Bone marrow (tissue), 2 donors: ENCODE results near the gene HEXD.
"Not testable (repeated sequence)": the region's sequence is repeated elsewhere in the genome, so short reads cannot be mapped to it uniquely, and the experiment has no call there.

Experiments used
- DNase-seq, 2 donors: peaks; one replicate each; lab custom pipeline; 2025; lab: John Stamatoyannopoulos, UW

HEXD gene

DNA sequence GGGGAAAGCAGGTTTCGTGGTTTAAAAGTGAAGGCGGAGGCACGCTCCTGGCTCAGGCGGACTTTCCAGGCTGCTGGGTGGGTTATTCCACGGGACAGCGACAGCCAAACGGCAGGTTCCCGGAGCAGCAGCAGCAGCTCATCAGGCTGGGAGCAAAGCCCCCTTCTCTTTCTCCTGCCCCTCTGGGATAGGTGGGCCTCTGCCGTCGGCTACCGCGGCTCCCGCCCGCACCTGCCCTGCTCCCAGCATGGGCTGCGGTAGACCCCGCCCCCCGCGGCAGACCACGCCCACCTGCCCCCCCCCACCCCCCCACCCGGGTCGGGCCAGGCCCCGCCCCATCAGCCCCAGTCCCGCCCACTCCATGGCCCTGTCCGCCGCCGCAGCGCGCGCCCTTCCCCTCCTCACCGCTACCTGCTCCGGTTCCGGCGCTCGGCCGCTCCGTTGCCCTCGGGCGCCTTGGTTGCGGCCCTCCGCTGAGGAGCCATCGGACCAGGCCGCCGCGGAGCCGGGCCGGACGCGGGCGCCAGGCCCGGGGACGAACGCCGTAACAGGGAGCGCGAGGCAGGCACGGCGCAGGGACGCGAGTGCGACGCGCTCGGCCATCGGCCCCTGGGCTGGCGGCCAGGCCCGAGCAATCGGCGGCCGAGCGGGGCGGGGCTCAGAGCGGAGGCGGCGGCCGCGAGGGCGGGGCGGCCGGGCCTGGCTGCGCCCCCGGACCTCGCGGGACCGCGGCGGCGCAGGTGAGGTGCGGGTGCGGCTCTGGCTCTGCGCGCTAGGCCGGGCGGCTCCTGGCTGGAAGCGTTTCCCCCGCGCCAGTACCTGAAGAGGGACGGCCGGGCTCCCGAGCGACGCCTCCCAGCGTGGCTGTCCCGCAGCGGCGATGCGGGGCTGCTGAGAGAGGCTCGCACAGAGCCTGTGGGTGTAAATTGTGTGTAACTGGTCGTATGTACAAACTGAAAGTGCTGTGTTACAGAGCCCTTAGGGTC, at the start of gene HEXD, which contains the start of gene OGFOD3:
Gene HEXD, plus strand, starts transcription at position 347 of the 986 bp plus-strand sequence. CDS start 1,453 bp downstream, outside the sequence.
Gene OGFOD3, minus strand, starts transcription at position 586 of the 986 bp plus-strand sequence. Its CDS starts 101 bp downstream, at position 485.
- DNase-seq, result peak; percentile 65 to 85

DNA sequence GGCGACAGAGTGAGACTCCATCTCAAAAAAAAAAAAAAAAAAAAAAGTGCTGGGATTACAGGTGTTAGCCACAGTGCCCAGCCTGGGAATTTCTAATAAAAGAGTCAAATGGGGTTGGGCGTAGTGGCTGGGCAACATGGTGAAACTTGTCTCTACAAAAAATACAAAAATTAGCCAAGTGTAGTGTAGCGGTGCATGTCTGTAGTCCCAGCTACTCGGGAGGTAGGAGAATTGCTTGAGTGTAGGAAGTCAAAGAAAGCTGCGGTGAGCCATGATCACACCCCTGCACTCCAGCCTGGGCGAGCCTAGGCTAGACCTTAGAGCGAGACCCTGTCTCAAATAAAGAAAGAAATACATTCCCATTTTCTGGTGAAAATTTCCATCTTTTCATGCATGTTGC, 48.9 kb upstream of the HEXD start:
- no peak for DNase-seq

DNA sequence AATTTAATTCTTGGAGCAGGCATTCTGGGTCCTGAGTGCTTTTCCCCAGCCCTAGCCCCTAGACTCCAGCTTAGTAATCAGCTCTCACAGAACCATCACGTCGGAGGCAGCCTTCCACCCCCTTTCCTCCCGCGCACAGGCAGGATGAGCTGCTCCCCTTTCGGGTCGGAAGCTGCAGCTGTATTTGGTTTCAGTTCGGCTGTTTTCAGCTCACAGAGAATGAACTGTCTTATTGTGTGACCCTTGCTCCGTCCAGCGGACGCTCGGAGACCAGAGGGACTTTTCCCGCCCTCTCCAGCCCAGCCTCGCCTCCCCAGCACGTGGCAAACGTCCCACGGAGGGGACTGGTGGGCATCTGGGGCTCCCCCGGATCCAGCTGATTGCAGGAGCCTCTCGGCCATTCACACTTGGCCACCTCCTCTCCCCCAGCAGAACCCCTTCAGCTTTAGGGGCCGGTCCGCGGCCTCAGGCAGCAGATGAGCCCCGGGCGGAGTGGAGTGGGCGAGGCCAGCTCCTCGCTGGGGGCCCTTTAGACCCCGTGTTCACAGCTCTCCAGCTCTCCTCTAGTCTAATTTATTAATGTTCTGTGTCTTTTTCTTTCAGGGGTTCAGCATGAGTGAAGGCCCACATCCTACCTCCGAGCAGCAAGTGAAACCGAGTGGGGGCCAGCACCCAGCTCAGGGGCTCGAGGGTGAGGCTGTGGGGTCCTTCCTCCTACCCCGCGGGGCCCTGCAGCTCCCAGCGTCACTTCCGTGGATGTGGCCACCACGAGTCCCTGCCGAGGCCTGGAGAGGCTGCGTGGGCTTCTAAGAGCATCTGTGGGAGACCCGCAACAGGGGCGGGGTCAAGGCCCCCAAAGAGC, 47.4 kb upstream of the HEXD start:
- DNase-seq, result no peak

DNA sequence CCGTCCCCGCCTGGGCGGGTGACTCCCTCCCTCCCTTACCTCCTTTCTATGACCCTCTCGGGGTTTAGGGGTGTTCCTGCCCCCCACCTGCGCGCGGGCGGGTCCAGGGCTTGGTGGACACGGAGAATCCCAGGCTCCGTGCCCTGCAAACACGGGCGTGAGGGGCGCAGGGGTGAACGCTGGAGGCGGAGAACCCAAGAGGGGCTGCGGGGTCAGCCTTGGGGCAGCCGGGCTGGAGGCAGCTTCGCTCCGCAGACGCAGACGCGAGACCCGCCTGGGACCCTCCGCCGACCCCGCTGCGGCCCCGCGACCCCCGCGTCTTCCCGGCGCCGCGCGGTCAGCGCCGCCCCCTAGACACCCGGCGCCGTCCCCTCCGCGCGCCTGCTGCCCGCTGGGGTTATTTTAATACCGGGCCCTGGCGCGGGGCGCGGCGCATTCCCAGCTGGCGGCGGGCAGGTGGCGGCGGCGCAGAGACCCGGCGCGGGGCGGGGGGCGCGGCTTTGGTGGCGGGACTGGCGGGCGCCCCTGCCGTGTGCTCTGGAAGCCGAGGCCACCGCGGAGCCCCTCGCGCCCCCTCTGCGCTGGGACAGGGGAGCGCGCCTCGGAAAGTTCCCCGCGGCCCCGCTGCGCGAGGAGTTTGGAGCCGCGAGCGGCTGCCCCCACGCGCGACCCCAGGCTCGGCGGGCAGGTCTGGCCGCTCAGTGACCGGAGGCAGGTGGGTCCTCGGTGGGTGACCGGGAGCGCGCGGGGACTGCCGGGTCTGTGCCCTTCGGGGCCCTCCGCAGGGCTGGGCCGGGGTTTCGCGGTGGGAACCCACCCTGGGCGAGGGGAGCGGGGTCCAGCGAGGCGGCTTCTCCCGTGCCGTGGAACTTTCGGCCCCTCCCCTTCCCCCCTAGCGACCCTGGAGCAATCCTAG, 46.6 kb upstream of the HEXD start, which contains the start of gene UTS2R:
Gene UTS2R, plus strand, starts transcription at position 433 of the 916 bp plus-strand sequence. CDS start 2,560 bp downstream, outside the sequence.
- no peak for DNase-seq

DNA sequence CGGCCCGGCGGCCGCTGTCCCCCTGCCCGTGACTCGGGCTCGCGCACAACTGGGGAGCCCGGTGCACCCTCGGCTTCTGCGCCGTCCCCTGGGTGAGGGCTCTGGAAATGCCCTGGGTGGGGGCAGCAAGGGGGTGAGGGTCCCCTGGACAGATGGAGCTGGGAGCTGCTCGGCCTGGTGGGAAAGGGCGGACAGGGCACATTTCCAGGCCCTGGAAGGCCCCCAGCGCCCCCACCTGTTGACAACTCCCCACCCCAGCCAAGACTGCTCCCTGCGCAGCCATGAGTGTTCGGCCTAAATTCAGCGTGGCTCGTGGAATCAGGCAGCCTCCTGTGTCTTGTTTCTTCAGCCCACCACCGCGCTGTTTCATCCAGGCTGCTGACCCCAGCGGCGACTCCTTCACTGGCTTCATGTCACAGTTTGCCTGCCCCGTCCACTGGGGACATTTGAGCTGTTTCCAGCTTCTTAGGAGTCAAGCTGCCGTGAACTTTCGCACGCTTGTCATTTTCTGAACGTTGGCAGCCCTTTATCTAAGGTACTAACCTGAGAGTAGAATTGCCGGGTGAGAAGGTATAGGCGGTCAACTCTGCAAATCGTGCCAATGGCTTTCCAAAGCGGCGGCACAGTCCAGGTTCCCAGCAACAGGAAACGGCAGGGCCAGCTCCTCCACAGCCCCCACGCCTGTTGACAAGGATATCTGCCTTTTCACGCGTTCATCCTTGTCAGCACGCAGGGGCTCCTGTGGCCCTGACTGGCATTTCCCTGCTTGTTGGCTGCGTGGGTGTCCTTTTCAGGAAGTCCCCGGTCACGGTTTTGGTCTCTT, 45.7 kb upstream of the HEXD start:
- DNase-seq, result no peak

DNA sequence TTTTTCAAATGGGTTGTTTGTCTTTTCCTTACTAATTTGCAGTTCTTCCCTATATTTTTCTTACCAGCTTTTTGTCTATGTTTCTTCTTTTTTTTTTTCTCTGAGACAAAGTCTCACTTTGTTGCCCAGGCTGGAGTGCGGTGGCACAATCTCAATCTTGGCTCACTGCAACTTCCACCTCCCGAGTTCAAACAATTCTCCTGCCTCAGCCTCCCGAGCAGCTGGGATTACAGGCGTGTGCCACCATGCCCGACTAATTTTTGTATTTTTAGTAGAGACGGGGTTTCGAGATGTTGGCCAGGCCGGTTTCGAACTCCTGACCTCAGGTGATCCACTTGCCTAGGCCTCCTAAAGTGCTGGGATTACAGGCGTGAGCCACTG, 45.1 kb upstream of the HEXD start:
- not testable (repeated sequence) for DNase-seq

DNA sequence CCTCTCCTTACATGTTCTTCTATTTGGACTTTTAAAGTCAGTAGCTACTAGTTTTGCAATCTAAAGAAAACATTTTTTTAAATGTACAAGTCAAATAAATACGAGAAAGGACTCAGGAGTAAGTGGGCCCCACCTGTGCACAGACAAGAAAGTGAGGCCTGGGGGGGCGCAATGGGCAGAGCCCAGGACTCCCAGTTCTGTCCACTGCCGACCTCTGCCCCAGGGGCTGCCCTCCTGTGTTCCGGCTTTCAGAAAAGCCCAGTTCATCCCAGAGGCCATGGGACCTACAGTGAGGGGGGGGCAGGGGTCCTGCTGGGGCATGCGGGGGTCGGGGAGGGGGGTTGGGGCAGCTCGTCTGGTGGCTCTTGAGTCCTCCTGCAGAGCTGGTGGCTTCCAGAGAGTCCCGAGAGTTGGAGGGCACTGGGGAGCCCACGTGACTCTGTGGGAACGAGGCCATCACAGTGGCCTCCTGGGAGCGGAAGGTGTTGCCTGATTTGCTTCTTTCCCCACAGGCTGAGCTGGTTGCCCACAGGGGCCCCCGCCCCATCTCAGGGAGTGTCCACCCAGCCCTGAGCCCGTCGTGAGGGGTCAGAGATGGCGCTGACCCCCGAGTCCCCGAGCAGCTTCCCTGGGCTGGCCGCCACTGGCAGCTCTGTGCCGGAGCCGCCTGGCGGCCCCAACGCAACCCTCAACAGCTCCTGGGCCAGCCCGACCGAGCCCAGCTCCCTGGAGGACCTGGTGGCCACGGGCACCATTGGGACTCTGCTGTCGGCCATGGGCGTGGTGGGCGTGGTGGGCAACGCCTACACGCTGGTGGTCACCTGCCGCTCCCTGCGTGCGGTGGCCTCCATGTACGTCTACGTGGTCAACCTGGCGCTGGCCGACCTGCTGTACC, 44.2 kb upstream of the HEXD start:
- no peak for DNase-seq

DNA sequence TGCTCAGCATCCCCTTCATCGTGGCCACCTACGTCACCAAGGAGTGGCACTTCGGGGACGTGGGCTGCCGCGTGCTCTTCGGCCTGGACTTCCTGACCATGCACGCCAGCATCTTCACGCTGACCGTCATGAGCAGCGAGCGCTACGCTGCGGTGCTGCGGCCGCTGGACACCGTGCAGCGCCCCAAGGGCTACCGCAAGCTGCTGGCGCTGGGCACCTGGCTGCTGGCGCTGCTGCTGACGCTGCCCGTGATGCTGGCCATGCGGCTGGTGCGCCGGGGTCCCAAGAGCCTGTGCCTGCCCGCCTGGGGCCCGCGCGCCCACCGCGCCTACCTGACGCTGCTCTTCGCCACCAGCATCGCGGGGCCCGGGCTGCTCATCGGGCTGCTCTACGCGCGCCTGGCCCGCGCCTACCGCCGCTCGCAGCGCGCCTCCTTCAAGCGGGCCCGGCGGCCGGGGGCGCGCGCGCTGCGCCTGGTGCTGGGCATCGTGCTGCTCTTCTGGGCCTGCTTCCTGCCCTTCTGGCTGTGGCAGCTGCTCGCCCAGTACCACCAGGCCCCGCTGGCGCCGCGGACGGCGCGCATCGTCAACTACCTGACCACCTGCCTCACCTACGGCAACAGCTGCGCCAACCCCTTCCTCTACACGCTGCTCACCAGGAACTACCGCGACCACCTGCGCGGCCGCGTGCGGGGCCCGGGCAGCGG, 43.4 kb upstream of the HEXD start:
- DNase-seq, result no peak

DNA sequence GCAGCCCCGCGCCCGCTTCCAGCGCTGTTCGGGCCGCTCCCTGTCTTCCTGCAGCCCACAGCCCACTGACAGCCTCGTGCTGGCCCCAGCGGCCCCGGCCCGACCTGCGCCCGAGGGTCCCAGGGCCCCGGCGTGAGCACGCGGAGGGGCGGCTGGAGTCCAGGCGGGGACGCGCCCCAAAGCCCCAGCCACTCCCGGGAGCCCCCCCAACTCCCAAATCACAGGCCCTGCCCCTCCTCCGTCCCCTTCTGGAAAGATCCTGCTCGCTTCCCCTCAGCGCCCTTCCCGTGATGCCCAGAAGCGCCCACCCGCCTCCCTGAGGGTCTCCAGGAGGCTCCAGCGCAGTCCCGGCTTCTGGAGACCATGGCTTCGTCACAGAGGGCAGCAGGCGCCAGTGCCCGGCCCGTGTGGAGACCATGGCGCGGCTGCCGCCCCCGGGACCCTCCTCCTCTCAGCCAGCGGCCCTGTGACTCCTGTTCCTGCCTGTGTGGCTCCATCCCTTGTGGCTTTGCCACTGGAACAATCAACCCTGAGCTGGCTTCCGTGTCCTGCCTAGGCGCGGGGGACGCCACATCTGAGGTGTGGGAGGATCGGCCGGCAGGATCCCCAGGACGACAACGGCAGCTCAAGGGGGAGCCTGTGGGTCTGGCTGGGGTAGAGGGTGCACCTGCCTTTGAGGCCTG, 42.6 kb upstream of the HEXD start:
- DNase-seq, result no peak

DNA sequence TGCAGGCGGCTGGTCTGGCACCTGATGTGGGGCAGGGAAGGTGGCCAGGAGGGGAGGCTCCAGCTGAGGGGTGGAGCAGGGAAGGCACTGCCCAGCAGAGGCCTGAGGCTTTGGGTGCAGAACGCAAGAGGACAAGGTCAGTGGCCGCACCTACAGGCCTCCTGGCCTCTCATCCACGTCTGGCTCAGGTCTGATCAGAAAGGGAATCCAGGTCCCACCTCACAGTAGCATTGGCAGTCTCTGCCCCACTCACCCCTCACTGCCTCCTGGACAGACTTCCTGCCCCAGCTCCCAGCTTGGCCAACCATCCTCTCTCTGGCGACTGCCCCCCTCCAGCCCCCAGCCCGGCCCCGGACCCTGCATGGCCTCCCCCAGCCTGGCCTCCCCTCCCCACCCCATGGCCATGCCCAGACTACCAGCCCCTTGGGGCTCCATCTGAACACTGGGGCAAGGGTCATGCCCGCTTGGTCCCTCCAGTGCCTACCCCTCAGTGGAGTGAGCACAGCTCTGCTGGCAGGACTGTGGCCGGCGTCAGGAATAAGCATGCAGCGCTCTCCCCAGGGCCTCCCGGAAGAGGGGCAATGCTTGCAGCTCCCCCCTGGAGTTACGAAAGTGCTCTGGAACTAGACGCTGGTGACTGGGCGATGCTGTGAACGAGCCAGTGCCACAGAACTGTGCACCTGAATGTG, 42.0 kb upstream of the HEXD start:
- DNase-seq, result no peak

DNA sequence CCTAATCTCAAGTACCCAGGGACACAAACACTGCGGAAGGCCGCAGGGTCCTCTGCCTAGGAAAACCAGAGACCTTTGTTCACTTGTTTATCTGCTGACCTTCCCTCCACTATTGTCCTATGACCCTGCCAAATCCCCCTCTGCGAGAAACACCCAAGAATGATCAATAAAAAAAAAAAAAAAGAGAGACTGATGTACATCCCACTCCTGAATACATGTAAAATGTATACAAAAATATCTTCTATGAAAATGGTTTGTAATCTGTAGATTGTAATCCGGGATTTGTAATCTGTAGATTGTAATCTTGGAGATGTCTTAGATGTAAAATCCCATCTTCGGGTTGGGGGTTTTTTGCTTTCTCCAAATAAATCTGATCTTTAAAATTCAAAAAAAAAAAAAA, 40.9 kb upstream of the HEXD start:
- DNase-seq, result not testable (repeated sequence)

DNA sequence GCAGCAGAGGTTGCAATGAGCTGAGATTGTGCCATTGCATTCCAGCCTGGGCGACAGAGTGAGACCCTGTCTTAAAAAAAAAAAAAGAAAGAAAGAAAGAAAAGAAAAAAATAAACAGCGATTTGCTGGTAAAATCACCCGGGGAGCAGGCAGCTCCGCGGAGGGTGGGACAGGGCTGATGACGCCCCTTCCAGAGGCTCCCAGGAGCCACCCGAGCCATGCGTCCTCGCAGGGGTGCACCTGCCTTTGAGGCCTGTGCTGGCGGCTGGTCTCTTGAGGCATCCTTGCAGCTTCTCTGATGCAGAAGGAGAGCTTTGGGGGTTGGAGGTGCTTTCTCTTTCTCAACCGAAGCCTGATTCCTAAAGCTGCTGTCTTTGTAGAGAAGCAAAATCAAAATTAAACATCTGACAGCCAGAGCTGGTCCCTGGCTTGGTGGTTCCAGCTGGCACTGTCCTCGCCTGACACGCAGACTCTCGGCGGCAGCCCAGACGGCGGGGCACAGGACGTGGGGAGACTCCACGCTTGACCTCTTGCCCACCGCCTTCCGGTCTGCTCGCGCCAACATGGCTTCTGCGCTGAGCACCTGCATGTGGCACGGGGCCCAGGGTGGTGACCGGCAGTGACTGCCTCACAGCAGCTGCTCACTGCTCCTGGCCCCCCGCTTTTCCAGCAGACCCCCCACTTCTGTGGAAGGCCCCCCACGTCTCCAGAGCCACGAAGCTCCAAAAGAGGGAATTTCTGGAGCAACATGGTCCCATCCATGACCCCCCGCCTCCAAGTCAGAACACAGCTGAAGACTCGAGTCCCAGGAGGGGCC, 40.0 kb upstream of the HEXD start:
- no peak for DNase-seq

DNA sequence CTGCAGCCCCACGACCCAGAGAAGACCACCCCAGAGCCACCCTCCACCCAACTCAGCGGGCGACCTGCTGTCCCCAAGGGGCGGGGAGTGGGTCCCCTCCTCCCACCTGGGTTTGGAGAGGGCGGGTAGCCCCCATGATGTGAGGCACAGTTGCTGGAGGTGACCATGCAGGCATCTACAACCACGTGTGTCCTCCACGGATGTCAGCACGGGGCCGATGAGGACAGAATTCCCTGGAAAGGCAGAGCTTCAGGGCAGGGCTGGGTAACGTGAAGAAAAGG, 39.5 kb upstream of the HEXD start:
- DNase-seq, result no peak

DNA sequence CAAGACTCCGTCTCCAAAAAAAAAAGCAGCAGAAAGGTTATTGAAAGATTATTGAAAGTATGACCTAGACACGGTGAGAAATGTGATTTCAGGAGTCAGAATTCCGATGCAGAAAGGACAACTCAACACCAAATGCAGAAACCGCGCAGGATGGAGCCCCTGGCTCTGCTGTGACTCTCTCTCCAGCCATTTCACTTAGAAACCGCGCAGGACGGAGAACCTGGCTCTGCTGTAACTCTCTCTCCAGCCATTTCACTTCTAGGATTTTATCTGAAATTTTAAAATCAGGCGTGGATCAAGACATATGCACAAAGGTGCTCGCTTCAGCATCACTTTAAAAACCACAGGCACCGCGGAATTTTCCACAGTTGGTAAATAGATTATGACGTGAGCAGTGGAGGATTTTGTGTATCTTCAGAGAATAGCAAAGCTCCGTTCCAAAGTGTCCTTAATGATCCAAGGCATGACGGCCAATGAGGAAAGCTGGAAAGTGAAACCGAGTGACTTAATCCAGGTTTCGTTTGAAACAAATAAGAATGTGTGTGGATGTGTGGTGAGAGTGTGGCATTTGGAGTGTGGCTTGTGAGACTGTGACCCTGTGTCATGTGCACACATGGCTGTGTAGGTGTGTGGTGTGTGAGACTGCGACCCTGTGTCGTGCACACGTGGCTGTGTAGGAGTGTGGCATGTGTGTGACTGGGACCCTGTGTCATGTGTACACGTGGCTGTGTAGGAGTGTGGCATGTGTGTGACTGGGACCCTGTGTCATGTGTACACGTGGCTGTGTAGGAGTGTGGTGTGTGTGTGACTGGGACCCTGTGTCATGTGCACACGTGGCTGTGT, 37.1 kb upstream of the HEXD start:
- no peak for DNase-seq

DNA sequence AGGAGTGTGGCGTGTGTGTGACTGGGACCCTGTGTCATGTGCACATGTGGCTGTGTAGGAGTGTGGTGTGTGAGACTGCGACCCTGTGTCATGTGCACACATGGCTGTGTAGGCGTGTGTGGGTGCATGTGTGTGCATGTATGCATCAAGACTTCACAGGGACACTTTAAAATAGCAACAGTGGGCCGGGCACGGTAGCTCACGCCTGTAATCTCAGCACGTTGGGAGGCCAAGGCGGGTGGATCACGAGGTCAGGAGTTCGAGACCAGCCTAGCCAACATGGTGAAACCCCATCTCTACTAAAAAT, 36.5 kb upstream of the HEXD start:
- not testable (repeated sequence) for DNase-seq
